Measurements from ENCODE around the gene CRYBA1.
"Not testable (repeated sequence)": the region's sequence is repeated elsewhere in the genome, so short reads cannot be mapped to it uniquely, and the experiment has no call there.

The CRYBA1 gene

GRCh38 chr17:29243792-29244191, 2.9 kb upstream of the CRYBA1 start:
- Histone ChIP-seq H3K36me3 (replicated peaks) (no peaks in the 10 kb centered on the region), H3K27me3 (ENCODE audit: low read depth) (no peaks in the 10 kb centered on the region), H3K4me1 (no peaks in the 10 kb centered on the region), H3K9me3 (no peaks in the 10 kb centered on the region), H3K4me3 (no peak overlapping the region)
- DNase-seq (ENCODE audit: low spot score in 2 of 2), result peak in 1 of 2 experiments; percentile 47
- in situ Hi-C loops (cut with MboI; ENCODE audit: low sequenced_read_pairs), result no loop called here

- DNase-seq (ENCODE audit: low spot score in 2 of 2), result no peak
- H3K36me3 ChIP-seq (replicated peaks), result no peaks in the 10 kb centered on the region
- H3K9me3 ChIP-seq, result no peaks in the 10 kb centered on the region
- H3K4me3 ChIP-seq, result no peak overlapping the region
- H3K27me3 ChIP-seq (ENCODE audit: low read depth), result no peaks in the 10 kb centered on the region
- in situ Hi-C loops (cut with MboI; ENCODE audit: low sequenced_read_pairs), result no loop called here
- no peaks in the 10 kb centered on the region for H3K4me1 ChIP-seq
Observed at GRCh38 chr17:29245401-29245800, 1.3 kb upstream of the CRYBA1 start.

GRCh38 chr17:29247219-29247618, 560 bp downstream of the CRYBA1 start:
- H3K9me3 ChIP-seq, result no peaks in the 10 kb centered on the region
- DNase-seq (ENCODE audit: low spot score in 2 of 2), result no peak
- H3K4me3 ChIP-seq, result no peak overlapping the region
- no peaks in the 10 kb centered on the region for H3K4me1 ChIP-seq
- H3K36me3 ChIP-seq (replicated peaks), result no peaks in the 10 kb centered on the region
- in situ Hi-C loops (cut with MboI; ENCODE audit: low sequenced_read_pairs), result no loop called here
- H3K27me3 ChIP-seq (ENCODE audit: low read depth), result no peaks in the 10 kb centered on the region

GRCh38 chr17:29248845-29249244, 2.2 kb downstream of the CRYBA1 start:
- Histone ChIP-seq H3K4me1 (no peaks in the 10 kb centered on the region), H3K36me3 (replicated peaks) (no peaks in the 10 kb centered on the region), H3K9me3 (no peaks in the 10 kb centered on the region), H3K27me3 (ENCODE audit: low read depth) (no peaks in the 10 kb centered on the region), H3K4me3 (no peak overlapping the region)
- DNase-seq (ENCODE audit: low spot score in 2 of 2), result no peak
- in situ Hi-C loops (cut with MboI; ENCODE audit: low sequenced_read_pairs), result no loop called here

GRCh38 chr17:29250666-29251065, 4.0 kb downstream of the CRYBA1 start:
- in situ Hi-C loops (cut with MboI; ENCODE audit: low sequenced_read_pairs), result no loop called here
- no peak for DNase-seq (ENCODE audit: low spot score in 2 of 2)
- Histone ChIP-seq H3K36me3 (replicated peaks) (no peaks in the 10 kb centered on the region), H3K4me1 (no peaks in the 10 kb centered on the region), H3K9me3 (no peaks in the 10 kb centered on the region), H3K27me3 (ENCODE audit: low read depth) (no peaks in the 10 kb centered on the region), H3K4me3 (no peak overlapping the region)

- Histone ChIP-seq H3K36me3 (replicated peaks) (no peaks in the 10 kb centered on the region), H3K4me1 (no peaks in the 10 kb centered on the region), H3K4me3 (no peak overlapping the region), H3K27me3 (ENCODE audit: low read depth) (no peaks in the 10 kb centered on the region), H3K9me3 (no peaks in the 10 kb centered on the region)
- no peak for DNase-seq (ENCODE audit: low spot score in 2 of 2)
- in situ Hi-C loops (cut with MboI; ENCODE audit: low sequenced_read_pairs), result no loop called here
Observed at GRCh38 chr17:29251184-29251583, 4.5 kb downstream of the CRYBA1 start.

GRCh38 chr17:29252101-29252791, 5.6 kb downstream of the CRYBA1 start:
- Histone ChIP-seq H3K9me3 (no peaks in the 10 kb centered on the region), H3K27me3 (ENCODE audit: low read depth) (no peaks in the 10 kb centered on the region), H3K4me3 (no peak overlapping the region), H3K4me1 (no peaks in the 10 kb centered on the region), H3K36me3 (replicated peaks) (no peaks in the 10 kb centered on the region)
- peak in 1 of 2 experiments; percentile 30 for DNase-seq (ENCODE audit: low spot score in 2 of 2)
- in situ Hi-C loops (cut with MboI; ENCODE audit: low sequenced_read_pairs), result no loop called here

- Histone ChIP-seq H3K9me3 (no peaks in the 10 kb centered on the region), H3K4me1 (no peaks in the 10 kb centered on the region), H3K4me3 (no peak overlapping the region), H3K27me3 (ENCODE audit: low read depth) (no peaks in the 10 kb centered on the region), H3K36me3 (replicated peaks) (no peaks in the 10 kb centered on the region)
- in situ Hi-C loops (cut with MboI; ENCODE audit: low sequenced_read_pairs), result no loop called here
- DNase-seq (ENCODE audit: low spot score in 2 of 2), result no peak
Observed at GRCh38 chr17:29253037-29253436, 6.4 kb downstream of the CRYBA1 start.

GRCh38 chr17:29255926-29256522, 9.4 kb downstream of the CRYBA1 start:
- Histone ChIP-seq H3K4me3 (no peak overlapping the region), H3K36me3 (replicated peaks) (peaks cover 13% of the 10 kb centered on the region), H3K4me1 (no peaks in the 10 kb centered on the region), H3K27me3 (ENCODE audit: low read depth) (no peaks in the 10 kb centered on the region), H3K9me3 (no peaks in the 10 kb centered on the region)
- in situ Hi-C loops (cut with MboI; ENCODE audit: low sequenced_read_pairs), result no loop called here
- DNase-seq (ENCODE audit: low spot score in 2 of 2), result no peak

GRCh38 chr17:29256735-29257466, 10.2 kb downstream of the CRYBA1 start:
- H3K4me3 ChIP-seq, result no peak overlapping the region
- H3K9me3 ChIP-seq, result no peaks in the 10 kb centered on the region
- H3K36me3 ChIP-seq (replicated peaks), result peaks cover 21% of the 10 kb centered on the region
- no peaks in the 10 kb centered on the region for H3K4me1 ChIP-seq
- H3K27me3 ChIP-seq (ENCODE audit: low read depth), result no peaks in the 10 kb centered on the region
- DNase-seq (ENCODE audit: low spot score in 2 of 2), result no peak
- in situ Hi-C loops (cut with MboI; ENCODE audit: low sequenced_read_pairs), result no loop called here

- in situ Hi-C loops (cut with MboI; ENCODE audit: low sequenced_read_pairs), result no loop called here
- no peaks in the 10 kb centered on the region for H3K27me3 ChIP-seq (ENCODE audit: low read depth)
- H3K4me1 ChIP-seq, result no peaks in the 10 kb centered on the region
- H3K36me3 ChIP-seq (replicated peaks), result peaks cover 27% of the 10 kb centered on the region
- no peaks in the 10 kb centered on the region for H3K9me3 ChIP-seq
- no peak overlapping the region for H3K4me3 ChIP-seq
- no peak for DNase-seq (ENCODE audit: low spot score in 2 of 2)
Observed at GRCh38 chr17:29257756-29258155, 11.1 kb downstream of the CRYBA1 start.

GRCh38 chr17:29263916-29264315, 17.3 kb downstream of the CRYBA1 start:
- Histone ChIP-seq H3K4me3 (no peak overlapping the region), H3K4me1 (no peaks in the 10 kb centered on the region), H3K36me3 (replicated peaks) (peaks cover 63% of the 10 kb centered on the region), H3K27me3 (ENCODE audit: low read depth) (no peaks in the 10 kb centered on the region), H3K9me3 (no peaks in the 10 kb centered on the region)
- in situ Hi-C loops (cut with MboI; ENCODE audit: low sequenced_read_pairs), result no loop called here
- no peak for DNase-seq (ENCODE audit: low spot score in 2 of 2)

- DNase-seq (ENCODE audit: low spot score in 2 of 2); in situ Hi-C loops (cut with MboI; ENCODE audit: low sequenced_read_pairs): not testable (repeated sequence)
- peaks cover 38% of the 10 kb centered on the region for H3K36me3 ChIP-seq (replicated peaks)
Observed at GRCh38 chr17:29271980-29272379, 25.3 kb downstream of the CRYBA1 start.

GRCh38 chr17:29273924-29274323, 27.3 kb downstream of the CRYBA1 start:
- H3K36me3 ChIP-seq (replicated peaks), result peaks cover 51% of the 10 kb centered on the region
- no peaks in the 10 kb centered on the region for H3K9me3 ChIP-seq
- H3K4me3 ChIP-seq, result no peak overlapping the region
- no peak for DNase-seq (ENCODE audit: low spot score in 2 of 2)
- no peaks in the 10 kb centered on the region for H3K27me3 ChIP-seq (ENCODE audit: low read depth)
- in situ Hi-C loops (cut with MboI; ENCODE audit: low sequenced_read_pairs), result no loop called here
- H3K4me1 ChIP-seq, result peaks cover 2% of the 10 kb centered on the region; the same call in 1 of the 2 replicates

More at GRCh38 chr17:29271980-29272379, 25.3 kb downstream of the CRYBA1 start:
- H3K4me1 ChIP-seq; H3K27me3 ChIP-seq (ENCODE audit: low read depth); H3K9me3 ChIP-seq; H3K4me3 ChIP-seq: not testable (repeated sequence)

Data from HAP-1 (cell line).